ENCODE data around the gene SRSF7. TPM values are rescaled to one million over a fixed set of nuclear protein-coding genes. Genes with fewer than 3 reads are reported as not detected.
"Not testable (repeated sequence)": the region's sequence is repeated elsewhere in the genome, so short reads cannot be mapped to it uniquely, and the experiment has no call there.

Gene SRSF7
- total RNA-seq, 1 experiment from 2014 or later: 275 TPM

- TF ChIP-seq CTCF (IDR thresholded peaks at IDR 0.05; ENCODE audit: unreplicated experiment): no peak
- peaks cover 11% of the 10 kb centered on the region for H3K4me1 Mint-ChIP-seq (ENCODE audit: insufficient read depth, unreplicated experiment)
- no TSS peak for BruUV-seq (replicated peaks)
- intact Hi-C loops (cut with micrococcal nuclease): no loop called here
- H3K27ac Mint-ChIP-seq (ENCODE audit: low read depth, unreplicated experiment): no peak overlapping the region
- ChIA-PET CTCF (interaction anchor here (1.4 to 1.6 kb wide), 3 partner anchors 9 to 134 kb away, joined by 3 to 10 read pairs (median 5); no protein-coding TSS in a partner anchor), POLR2A (no interaction called here)
- H3K27me3 Mint-ChIP-seq (ENCODE audit: insufficient read depth, unreplicated experiment): no peaks in the 10 kb centered on the region
- H3K36me3 Mint-ChIP-seq (ENCODE audit: insufficient read depth, unreplicated experiment): no peaks in the 10 kb centered on the region
- H3K4me3 Mint-ChIP-seq (ENCODE audit: unreplicated experiment): no peak overlapping the region
- peaks cover 8% of the 10 kb centered on the region for H3K9me3 Mint-ChIP-seq (ENCODE audit: unreplicated experiment)
- peak; percentile 39 for DNase-seq (ENCODE audit: unreplicated experiment)
Observed at GRCh38 chr2:38716185-38716584, 35.0 kb downstream of the SRSF7 start.

GRCh38 chr2:38714941-38715340 lies 36.2 kb downstream of the SRSF7 start:
- DNase-seq (ENCODE audit: unreplicated experiment); H3K4me1 Mint-ChIP-seq (ENCODE audit: insufficient read depth, unreplicated experiment); H3K4me3 Mint-ChIP-seq (ENCODE audit: unreplicated experiment); H3K27ac Mint-ChIP-seq (ENCODE audit: low read depth, unreplicated experiment); H3K27me3 Mint-ChIP-seq (ENCODE audit: insufficient read depth, unreplicated experiment); POLR2A ChIA-PET; H3K9me3 Mint-ChIP-seq (ENCODE audit: unreplicated experiment); H3K36me3 Mint-ChIP-seq (ENCODE audit: insufficient read depth, unreplicated experiment); intact Hi-C loops (cut with micrococcal nuclease); BruUV-seq (replicated peaks): not testable (repeated sequence)
- CTCF ChIA-PET: interaction anchor here (0.8 to 1.6 kb wide), 4 partner anchors 10 to 133 kb away, joined by 3 to 10 read pairs (median 6); no protein-coding TSS in a partner anchor

- intact Hi-C loops (cut with micrococcal nuclease): no loop called here
- H3K4me1 Mint-ChIP-seq (ENCODE audit: insufficient read depth, unreplicated experiment): no peaks in the 10 kb centered on the region
- no peak overlapping the region for H3K4me3 Mint-ChIP-seq (ENCODE audit: unreplicated experiment)
- CTCF ChIA-PET: interaction anchor here (0.7 to 1.5 kb wide), 3 partner anchors 12 to 132 kb away, joined by 3 to 5 read pairs (median 3); no protein-coding TSS in a partner anchor
- DNase-seq (ENCODE audit: unreplicated experiment): no peak
- H3K27ac Mint-ChIP-seq (ENCODE audit: low read depth, unreplicated experiment): no peak overlapping the region
- no TSS peak for BruUV-seq (replicated peaks)
- POLR2A ChIA-PET: no interaction called here
- peaks cover 10% of the 10 kb centered on the region for H3K27me3 Mint-ChIP-seq (ENCODE audit: insufficient read depth, unreplicated experiment)
- no peak for TF ChIP-seq CTCF (IDR thresholded peaks at IDR 0.05; ENCODE audit: unreplicated experiment)
- H3K36me3 Mint-ChIP-seq (ENCODE audit: insufficient read depth, unreplicated experiment): no peaks in the 10 kb centered on the region
- H3K9me3 Mint-ChIP-seq (ENCODE audit: unreplicated experiment): peaks cover 8% of the 10 kb centered on the region
Observed at GRCh38 chr2:38713338-38713737, 37.8 kb downstream of the SRSF7 start.

- intact Hi-C loops (cut with micrococcal nuclease): no loop called here
- Mint-ChIP-seq H3K36me3 (ENCODE audit: insufficient read depth, unreplicated experiment) (no peaks in the 10 kb centered on the region), H3K4me1 (ENCODE audit: insufficient read depth, unreplicated experiment) (no peaks in the 10 kb centered on the region), H3K27ac (ENCODE audit: low read depth, unreplicated experiment) (no peak overlapping the region), H3K27me3 (ENCODE audit: insufficient read depth, unreplicated experiment) (peaks cover 10% of the 10 kb centered on the region), H3K4me3 (ENCODE audit: unreplicated experiment) (no peak overlapping the region), H3K9me3 (ENCODE audit: unreplicated experiment) (peaks cover 8% of the 10 kb centered on the region)
- ChIA-PET CTCF (interaction anchor here (1.5 kb wide), 1 partner anchor 132 kb away, joined by 3 read pairs; no protein-coding TSS in a partner anchor), POLR2A (no interaction called here)
- no peak for TF ChIP-seq CTCF (IDR thresholded peaks at IDR 0.05; ENCODE audit: unreplicated experiment)
- no peak for DNase-seq (ENCODE audit: unreplicated experiment)
- BruUV-seq (replicated peaks): no TSS peak
Observed at GRCh38 chr2:38712871-38713270, 38.3 kb downstream of the SRSF7 start.

GRCh38 chr2:38712413-38712812 lies 38.7 kb downstream of the SRSF7 start:
- POLR2A ChIA-PET: no interaction called here
- H3K4me1 Mint-ChIP-seq (ENCODE audit: insufficient read depth, unreplicated experiment): no peaks in the 10 kb centered on the region
- H3K27ac Mint-ChIP-seq (ENCODE audit: low read depth, unreplicated experiment): no peak overlapping the region
- DNase-seq (ENCODE audit: unreplicated experiment): no peak
- peaks cover 8% of the 10 kb centered on the region for H3K9me3 Mint-ChIP-seq (ENCODE audit: unreplicated experiment)
- CTCF ChIA-PET: interaction anchor here (0.7 kb wide), 1 partner anchor 121 kb away, joined by 3 read pairs; no protein-coding TSS in a partner anchor
- no TSS peak for BruUV-seq (replicated peaks)
- H3K4me3 Mint-ChIP-seq (ENCODE audit: unreplicated experiment): no peak overlapping the region
- no peak for TF ChIP-seq CTCF (IDR thresholded peaks at IDR 0.05; ENCODE audit: unreplicated experiment)
- no peaks in the 10 kb centered on the region for H3K36me3 Mint-ChIP-seq (ENCODE audit: insufficient read depth, unreplicated experiment)
- peaks cover 10% of the 10 kb centered on the region for H3K27me3 Mint-ChIP-seq (ENCODE audit: insufficient read depth, unreplicated experiment)
- intact Hi-C loops (cut with micrococcal nuclease): no loop called here
